Common myeloid progenitor, CD34-positive (primary cell): Measurements from ENCODE around the gene IQUB.

Experiments used
- CTCF ChIA-PET: fragments of 350-600 bp; sonication (Branson Sonifier 250); formaldehyde crosslinking; loops from one replicate; lab custom pipeline; 2021; ENCODE audit warnings: antibody characterized with exemption; lab: Charles Lee
- POLR2A ChIA-PET: fragments of 350-600 bp; sonication (Branson Sonifier 250); formaldehyde crosslinking; loops from one replicate; lab custom pipeline; 2021; ENCODE audit warnings: antibody characterized with exemption; lab: Charles Lee
- DNase-seq, 3 donors: peaks; one replicate each; pipeline versions ENCODE4 v3.0.0 to v3.0.0-alpha.2; 2013
- H3K27ac ChIP-seq, 2 experiments: 1 replicate in 1 of 2; 2 replicates in 1 of 2; pipeline ENCODE4 v1.7.0; 2013; ENCODE audit warnings: inconsistent platforms in 2 of 2, low read length in 2 of 2, mild to moderate bottlenecking in 2 of 2, low read depth in 1 of 2, moderate library complexity in 1 of 2; ENCODE audit not compliant: severe bottlenecking in 2 of 2, insufficient read depth in 1 of 2, poor library complexity in 1 of 2
- H3K27me3 ChIP-seq, 5 experiments: replicated peaks in 2 of 5; 1 replicate in 3 of 5; 2 replicates in 2 of 5; pipeline versions ENCODE4 v1.6.1 to v1.7.0; 2013; ENCODE audit warnings: low read length in 4 of 5, mild to moderate bottlenecking in 2 of 5, moderate library complexity in 2 of 5, inconsistent platforms in 1 of 5; ENCODE audit not compliant: insufficient read depth in 5 of 5, control insufficient read depth in 4 of 5
- H3K36me3 ChIP-seq, 4 experiments: 1 replicate in 2 of 4; 2 replicates in 2 of 4; pipeline versions ENCODE4 v1.6.1 to v1.7.0; 2013; ENCODE audit warnings: low read length in 3 of 4, control low read depth in 1 of 4, mild to moderate bottlenecking in 1 of 4; ENCODE audit not compliant: control insufficient read depth in 4 of 4, insufficient read depth in 4 of 4
- H3K4me1 ChIP-seq, 4 experiments: 1 replicate in 3 of 4; 2 replicates in 1 of 4; pipeline versions ENCODE4 v1.6.1 to v1.7.1; 2013; ENCODE audit warnings: low read length in 3 of 4, mild to moderate bottlenecking in 3 of 4, control low read depth in 1 of 4, inconsistent platforms in 1 of 4, moderate library complexity in 1 of 4; ENCODE audit not compliant: control insufficient read depth in 4 of 4, insufficient read depth in 4 of 4; ENCODE audit errors: control extremely low read depth in 1 of 4
- H3K4me3 ChIP-seq, 7 experiments: 1 replicate in 4 of 7; 2 replicates in 3 of 7; pipeline versions ENCODE4 v1.5.1 to v1.7.0; 2013; ENCODE audit warnings: mild to moderate bottlenecking in 7 of 7, low read length in 6 of 7, moderate library complexity in 6 of 7, inconsistent platforms in 2 of 7, low read depth in 2 of 7, control low read depth in 1 of 7; ENCODE audit not compliant: insufficient read depth in 4 of 7, control insufficient read depth in 1 of 7; ENCODE audit errors: extremely low read depth in 1 of 7
- H3K9me3 ChIP-seq, 5 experiments: 1 replicate in 4 of 5; 2 replicates in 1 of 5; pipeline versions ENCODE4 v1.6.1 to v1.7.1; 2013; ENCODE audit warnings: low read length in 4 of 5, mild to moderate bottlenecking in 2 of 5, inconsistent platforms in 1 of 5, low read depth in 1 of 5, moderate library complexity in 1 of 5; ENCODE audit not compliant: control insufficient read depth in 4 of 5, insufficient read depth in 2 of 5; ENCODE audit errors: control extremely low read depth in 1 of 5
- WGBS: methylation state at CpG from one replicate; pipeline ENCODE4 v1.1.5; 2013; ENCODE audit not compliant: insufficient coverage; 5-methylcytosine and 5-hydroxymethylcytosine counted together

Gene IQUB

DNA sequence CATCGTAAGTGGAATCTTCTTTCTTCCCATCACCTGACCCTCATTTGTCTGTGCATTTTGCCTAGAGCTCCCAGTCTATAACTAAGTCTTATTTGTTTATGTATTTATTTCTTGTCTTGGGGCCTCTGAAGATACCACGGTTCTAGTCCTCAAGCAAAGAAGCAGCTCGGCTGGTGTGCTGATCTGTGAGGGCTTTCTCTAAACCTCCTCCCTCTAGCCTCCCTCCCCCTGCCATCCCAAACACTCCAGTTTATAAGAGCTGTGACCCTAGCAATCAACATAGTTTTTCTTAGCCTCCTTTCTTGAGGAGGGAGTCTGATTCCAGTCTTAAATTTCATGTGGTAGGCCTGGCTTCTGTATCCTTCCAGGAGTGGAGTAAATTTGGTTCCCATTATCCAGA lies 38.9 kb upstream of the IQUB start:
- Histone ChIP-seq H3K4me3 (no peak overlapping the region), H3K9me3 (no peaks in the 10 kb centered on the region), H3K4me1 (peaks cover 0 to 3% (median 1%) of the 10 kb centered on the region in 4 experiments), H3K36me3 (no peaks in the 10 kb centered on the region), H3K27ac (no peak overlapping the region), H3K27me3 (peaks cover 0 to 7% (median 3%) of the 10 kb centered on the region in 5 experiments)
- 100% methylated on average over 2 of the region's 3 CpGs for WGBS
- POLR2A ChIA-PET: no interaction called here
- CTCF ChIA-PET: interaction anchor here (1.3 kb wide), 1 partner anchor 13 kb away, joined by 3 read pairs; no protein-coding TSS in a partner anchor
- no peak for DNase-seq

DNA sequence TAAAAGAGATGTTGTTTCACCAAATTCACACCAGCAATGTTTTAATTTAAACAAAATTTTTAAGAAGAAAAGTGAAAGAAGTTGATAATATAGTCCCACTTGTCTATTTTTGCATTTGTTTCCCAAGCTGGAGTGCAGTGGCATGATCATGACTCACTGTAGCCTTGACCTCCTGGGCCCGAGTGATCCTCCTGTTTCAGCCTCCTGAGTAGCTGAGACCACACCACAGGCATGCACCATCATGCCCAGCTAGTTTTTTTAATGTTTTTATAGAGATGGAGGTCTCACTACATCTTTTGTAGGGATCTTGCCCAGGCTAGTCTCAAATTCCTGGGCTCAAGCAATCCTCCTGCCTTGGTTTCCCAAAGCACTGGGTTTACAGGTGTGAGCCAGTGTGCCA lies 37.3 kb upstream of the IQUB start:
- CTCF ChIA-PET: interaction anchor here (0.6 kb wide), 1 partner anchor 64 kb away, joined by 3 read pairs; no protein-coding TSS in a partner anchor
- POLR2A ChIA-PET: no interaction called here

DNA sequence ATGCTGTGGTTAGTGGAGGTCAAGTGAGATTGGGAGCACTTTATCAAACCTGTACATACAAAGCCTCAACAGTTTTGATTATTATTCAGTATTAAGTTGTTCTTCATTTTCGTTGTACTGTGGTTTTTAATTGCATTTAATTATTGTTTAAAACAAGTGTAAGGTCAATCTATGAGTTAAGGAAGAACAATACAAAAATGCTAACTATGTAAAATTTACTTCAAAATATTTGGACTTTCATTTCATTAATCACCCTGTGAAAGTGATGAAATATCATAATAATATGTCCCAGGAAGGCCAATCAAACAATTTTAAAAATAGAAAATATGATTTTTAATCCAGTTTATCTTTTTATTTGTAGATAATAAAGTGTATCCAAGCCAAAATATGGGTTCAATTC lies 36.8 kb upstream of the IQUB start:
- CTCF ChIA-PET: no interaction called here
- DNase-seq: no peak
- H3K36me3 ChIP-seq: no peaks in the 10 kb centered on the region
- no CpG with 5 or more reads among the region's 1 CpG for WGBS
- H3K27ac ChIP-seq: no peak overlapping the region
- peaks cover 0 to 2% (median 0%) of the 10 kb centered on the region in 5 experiments for H3K27me3 ChIP-seq
- POLR2A ChIA-PET: no interaction called here
- no peak overlapping the region for H3K4me3 ChIP-seq
- no peaks in the 10 kb centered on the region for H3K9me3 ChIP-seq
- H3K4me1 ChIP-seq: peaks cover 0 to 3% (median 1%) of the 10 kb centered on the region in 4 experiments

More for the DNA sequence above, 37.3 kb upstream of the IQUB start:
- Histone ChIP-seq H3K4me3 (no peak overlapping the region), H3K9me3 (no peaks in the 10 kb centered on the region), H3K27me3 (peaks cover 0 to 6% (median 2%) of the 10 kb centered on the region in 5 experiments), H3K27ac (no peak overlapping the region), H3K4me1 (peaks cover 0 to 3% (median 1%) of the 10 kb centered on the region in 4 experiments), H3K36me3 (no peaks in the 10 kb centered on the region)
- no peak for DNase-seq
- no CpG with 5 or more reads among the region's 1 CpG for WGBS

DNA sequence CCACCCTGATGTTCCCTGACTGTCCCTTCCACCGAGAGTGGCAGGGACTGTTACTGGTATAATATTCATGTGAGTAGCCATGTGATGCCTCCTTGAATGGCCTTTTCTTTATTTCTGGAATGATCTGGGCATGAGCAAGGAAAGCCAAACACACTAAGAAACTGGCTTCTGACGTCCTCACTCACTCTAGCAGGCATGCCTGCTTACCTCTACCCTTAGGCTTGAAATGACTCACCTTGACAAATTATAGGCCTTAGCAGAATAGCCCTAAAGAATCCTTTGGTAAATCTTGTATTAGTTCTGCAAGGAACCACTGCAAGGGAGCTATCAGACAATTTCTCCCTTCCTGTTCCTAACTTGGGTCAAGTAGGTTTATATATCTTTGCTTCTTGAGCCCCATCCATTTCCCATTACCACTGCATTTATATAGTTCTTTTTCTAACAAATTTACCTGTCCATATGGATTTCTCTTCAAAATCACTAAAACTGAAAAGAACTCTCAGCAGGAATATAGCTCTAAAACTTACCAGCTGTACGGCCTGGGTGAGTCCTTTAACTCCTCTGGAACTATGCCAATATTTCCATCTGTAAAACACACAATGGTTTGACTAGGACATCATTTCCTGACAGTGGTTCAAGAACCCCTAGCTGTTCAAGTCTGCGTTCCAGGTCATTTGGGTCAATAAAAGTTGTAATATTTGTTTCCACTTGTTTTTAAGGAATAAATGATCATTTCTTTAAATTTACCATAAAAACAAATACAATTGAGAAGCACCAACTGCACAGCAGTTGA lies 36.2 kb upstream of the IQUB start:
- ChIA-PET CTCF (interaction anchor here (1.8 kb wide), 1 partner anchor 11 kb away, joined by 6 read pairs; no protein-coding TSS in a partner anchor), POLR2A (interaction anchor here (0.6 kb wide), 1 partner anchor 191 kb away, joined by 3 read pairs; no protein-coding TSS in a partner anchor)
- WGBS: 95% methylated on average over 2 of the region's 4 CpGs
- no peak overlapping the region for H3K4me3 ChIP-seq
- no peak overlapping the region for H3K27ac ChIP-seq
- no peak for DNase-seq
- H3K36me3 ChIP-seq: no peaks in the 10 kb centered on the region
- peaks cover 0 to 3% (median 1%) of the 10 kb centered on the region in 4 experiments for H3K4me1 ChIP-seq
- H3K9me3 ChIP-seq: no peaks in the 10 kb centered on the region
- peaks cover 0 to 2% (median 0%) of the 10 kb centered on the region in 5 experiments for H3K27me3 ChIP-seq

DNA sequence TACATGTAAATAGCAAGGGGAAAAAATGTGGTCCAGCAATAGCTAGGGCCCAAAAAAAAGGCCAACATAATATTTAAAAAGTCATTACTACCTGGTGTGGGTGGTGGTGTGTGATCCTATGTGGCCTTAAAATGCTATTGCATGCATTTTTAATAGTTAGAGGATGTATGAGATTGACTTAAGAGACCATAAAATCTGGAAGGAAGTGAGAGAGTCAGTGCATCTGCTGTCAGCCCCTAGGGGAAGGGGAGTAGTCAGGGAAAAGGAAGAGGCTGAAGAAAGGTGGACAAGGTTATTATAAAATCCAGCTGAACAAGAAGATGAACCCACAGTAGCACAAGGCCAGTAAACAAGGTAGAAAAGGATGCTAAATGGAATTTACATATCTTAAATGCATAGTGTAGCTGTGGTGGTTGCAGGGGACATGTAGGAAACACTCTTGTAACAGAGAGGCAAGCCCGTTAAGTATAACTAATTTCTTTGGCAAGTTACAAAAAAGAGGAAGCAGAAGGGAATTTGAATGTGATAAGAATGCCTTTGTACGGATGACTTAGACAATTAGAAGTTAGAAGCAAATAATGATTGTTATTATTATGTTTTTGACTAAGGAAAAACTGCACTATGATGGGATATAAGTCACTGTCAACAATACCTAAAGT lies 35.1 kb upstream of the IQUB start:
- H3K4me1 ChIP-seq: peaks cover 0 to 3% (median 1%) of the 10 kb centered on the region in 4 experiments
- CTCF ChIA-PET: interaction anchor here (1.8 kb wide), 1 partner anchor 12 kb away, joined by 6 read pairs; no protein-coding TSS in a partner anchor
- H3K27ac ChIP-seq: no peak overlapping the region
- no peak overlapping the region for H3K4me3 ChIP-seq
- H3K9me3 ChIP-seq: no peaks in the 10 kb centered on the region
- 0% methylated on average over 1 of the region's 2 CpGs for WGBS
- peak in 2 of 3 donors; percentile 60 to 76 for DNase-seq
- H3K36me3 ChIP-seq: no peaks in the 10 kb centered on the region
- H3K27me3 ChIP-seq: peaks cover 0 to 2% (median 0%) of the 10 kb centered on the region in 5 experiments
- POLR2A ChIA-PET: interaction anchor here (0.6 kb wide), 1 partner anchor 315 kb away, joined by 4 read pairs; no protein-coding TSS in a partner anchor

DNA sequence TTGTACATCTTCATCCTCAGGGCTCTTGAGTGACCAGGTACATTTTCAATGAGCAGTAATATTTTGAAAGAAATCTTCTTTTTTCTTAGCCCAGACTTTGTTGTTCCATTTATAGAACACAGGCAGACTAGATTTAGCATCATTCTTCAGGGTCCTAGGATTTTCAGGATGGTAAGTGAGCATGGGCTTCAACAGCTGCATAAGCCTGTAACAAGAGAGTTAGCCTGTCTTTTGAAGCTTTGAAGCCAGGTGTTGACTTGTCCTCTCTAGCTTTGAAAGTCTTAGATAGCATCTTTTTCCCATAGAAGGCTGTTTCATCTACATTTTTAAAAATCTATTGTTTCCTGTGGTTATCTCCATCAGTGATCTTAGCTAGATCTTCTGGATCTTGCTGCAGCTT lies 27.7 kb upstream of the IQUB start:
- Histone ChIP-seq H3K27me3 (peaks cover 0 to 3% (median 2%) of the 10 kb centered on the region in 5 experiments), H3K36me3 (no peaks in the 10 kb centered on the region), H3K9me3 (no peaks in the 10 kb centered on the region), H3K4me1 (peaks cover 0 to 2% (median under 1%) of the 10 kb centered on the region in 4 experiments), H3K27ac (no peak overlapping the region), H3K4me3 (no peak overlapping the region)
- POLR2A ChIA-PET: no interaction called here
- CTCF ChIA-PET: no interaction called here
- DNase-seq: no peak
